Hematopoietic multipotent progenitor cell treated with erythropoietin and hydrocortisone succinate and interleukin-3 and kit ligand, for 6 days (in vitro differentiated cells): ENCODE results near the gene OTUD1.

Experiments used
- DNase-seq: peaks from one replicate; pipeline ENCODE4 v3.0.0-alpha.2; 2015

Gene OTUD1

GRCh38 chr10:23432166-23432565 is 6.7 kb upstream of the OTUD1 start:
- DNase-seq = peak; percentile 44

DNA sequence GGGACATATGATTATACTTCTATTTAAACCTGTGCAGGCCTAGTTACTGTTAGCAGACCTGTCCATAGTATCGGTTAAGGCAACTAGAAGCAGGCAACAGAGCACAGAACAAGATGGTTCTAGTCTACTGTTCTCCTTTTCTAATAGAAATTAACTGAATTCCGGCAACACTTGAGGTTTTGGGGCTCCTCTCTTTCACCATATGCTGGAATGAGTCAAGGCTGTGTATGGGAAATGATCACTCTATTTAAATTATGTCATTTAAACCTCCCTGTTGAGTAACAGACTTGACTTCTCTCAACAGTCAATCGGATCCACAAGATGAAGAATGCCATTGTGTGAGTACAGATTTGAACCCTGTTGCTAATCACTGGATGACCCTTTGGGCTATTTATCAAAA is 6.2 kb upstream of the OTUD1 start:
- no peak for DNase-seq

DNA sequence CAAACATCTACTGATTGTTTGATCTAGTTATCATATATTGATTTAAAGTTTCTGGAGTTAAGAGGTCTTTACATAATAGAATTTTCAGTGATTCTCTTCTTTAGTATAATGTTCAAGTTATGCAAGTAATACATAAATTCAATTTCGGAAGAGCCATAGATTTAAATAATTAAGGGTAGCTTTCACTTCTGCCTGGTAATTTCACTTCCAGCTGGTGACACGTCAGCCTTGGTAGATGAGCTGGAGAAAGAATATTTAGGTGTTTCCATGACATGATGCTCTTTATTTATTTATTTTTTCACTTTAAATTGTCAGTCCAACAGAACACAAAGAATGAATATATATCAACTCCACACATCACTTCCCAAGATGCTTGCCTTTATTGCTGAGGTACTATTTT is 5.2 kb upstream of the OTUD1 start:
- DNase-seq = no peak

DNA sequence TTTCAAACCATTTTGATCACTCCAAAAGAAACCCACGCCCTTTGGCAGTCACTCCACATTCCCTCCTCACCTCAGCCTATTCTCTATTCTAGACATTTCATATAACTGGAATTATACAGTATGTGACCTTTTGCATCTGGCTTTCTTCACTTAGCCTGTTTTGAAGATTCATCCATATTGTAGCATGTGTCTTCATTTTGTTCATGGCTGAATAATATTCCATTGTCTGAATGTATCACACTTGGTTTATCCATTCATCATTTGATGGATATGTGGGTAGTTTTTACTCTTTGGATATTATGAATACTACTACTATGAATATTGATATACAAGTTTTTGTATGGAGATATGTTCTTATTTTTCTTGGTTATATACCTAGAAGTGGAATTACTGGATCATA is 3.5 kb upstream of the OTUD1 start:
- DNase-seq = no peak

DNA sequence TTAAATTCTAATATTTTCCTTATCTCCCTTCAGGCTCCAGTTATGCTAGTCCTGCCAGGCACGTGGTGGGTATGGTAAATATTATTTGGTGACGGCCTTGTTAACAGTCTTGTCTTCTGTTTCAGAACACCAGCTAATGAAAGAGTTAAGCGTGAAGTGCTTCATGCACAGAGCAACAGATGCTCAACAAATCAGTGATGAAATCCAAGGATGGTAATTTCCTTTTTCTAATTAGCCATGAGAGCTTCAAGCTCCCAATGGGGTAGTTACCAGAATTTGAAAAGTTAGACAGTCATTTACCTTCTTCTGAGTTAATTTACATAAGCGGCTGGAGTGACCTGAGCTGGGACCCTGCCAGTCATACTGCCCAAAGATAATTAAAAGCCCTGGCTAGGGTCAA is 1.9 kb upstream of the OTUD1 start:
- DNase-seq = no peak

DNA sequence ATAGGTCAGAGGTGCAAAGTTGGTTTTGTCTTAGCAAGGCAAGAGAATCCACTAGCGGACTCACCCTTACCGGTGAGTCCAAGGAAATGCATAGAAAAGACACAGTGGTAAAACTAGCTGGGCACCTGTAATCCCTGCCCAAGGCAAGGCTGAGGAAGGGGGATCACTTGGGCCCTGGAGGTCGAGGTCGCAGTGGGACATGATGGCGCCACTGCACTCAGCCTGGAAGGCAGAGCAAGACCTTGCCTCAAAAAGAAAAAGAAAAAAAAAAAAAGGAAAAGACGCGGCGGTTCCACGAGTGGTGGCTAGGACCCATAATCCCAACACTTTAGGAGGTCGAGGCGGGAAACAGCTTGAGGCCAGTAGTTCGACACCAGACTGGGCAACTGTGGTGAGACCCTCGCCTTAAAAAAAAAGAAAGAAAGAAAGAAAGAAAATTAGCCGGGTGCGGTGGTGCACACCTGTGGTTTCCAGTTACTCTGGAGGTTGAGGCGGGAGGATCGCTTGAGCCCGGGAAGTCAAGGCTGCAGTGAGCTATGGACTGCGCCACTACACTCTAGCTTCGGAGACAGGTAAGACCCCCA is 820 bp upstream of the OTUD1 start:
- DNase-seq = no peak

- peak; percentile 20 for DNase-seq
Observed at GRCh38 chr10:23439452-23439960, 631 bp downstream of the OTUD1 start.

GRCh38 chr10:23439961-23440889 is 1.4 kb downstream of the OTUD1 start:
- DNase-seq = peak; percentile 36

DNA sequence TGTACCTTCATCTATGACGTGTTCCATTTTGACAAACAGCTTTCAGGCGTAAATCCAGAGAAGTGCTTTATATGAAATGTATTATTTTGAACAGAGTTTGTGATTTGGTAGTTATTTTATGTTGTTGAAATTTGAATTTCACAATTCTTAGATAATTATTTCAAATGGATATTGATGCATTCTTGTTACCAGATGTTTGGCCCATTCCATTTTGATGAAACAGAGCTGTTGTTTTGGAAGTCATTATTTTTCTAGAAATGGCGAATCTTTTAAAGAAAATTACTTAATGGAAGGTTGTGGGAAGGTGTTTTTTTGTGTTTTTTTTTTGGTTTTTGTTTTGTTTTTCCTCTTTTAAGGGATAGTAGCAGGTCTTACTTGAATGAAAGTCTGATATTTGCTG is 2.4 kb downstream of the OTUD1 start:
- no peak for DNase-seq

GRCh38 chr10:23442936-23443335 is 4.1 kb downstream of the OTUD1 start:
- DNase-seq = no peak

GRCh38 chr10:23445591-23445990 is 6.7 kb downstream of the OTUD1 start:
- no peak for DNase-seq

DNA sequence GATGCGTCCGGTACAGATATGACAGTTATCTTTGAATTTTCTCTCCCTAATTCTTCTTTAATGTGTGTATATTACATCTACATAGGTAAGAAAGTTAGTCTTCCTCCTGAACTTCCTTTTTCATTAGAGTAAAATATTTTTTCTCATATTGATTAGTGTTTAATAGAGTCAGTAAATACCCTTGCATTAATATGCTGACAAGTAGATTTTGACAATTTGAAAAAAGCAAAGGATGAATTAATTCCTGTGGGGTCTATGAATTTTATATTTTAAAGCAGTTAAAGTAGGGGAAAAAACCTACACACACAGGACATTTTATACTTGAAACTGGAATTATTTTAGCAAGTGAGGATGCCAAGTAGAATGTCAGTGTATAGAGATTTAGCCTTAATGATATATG is 9.4 kb downstream of the OTUD1 start:
- DNase-seq = no peak

DNA sequence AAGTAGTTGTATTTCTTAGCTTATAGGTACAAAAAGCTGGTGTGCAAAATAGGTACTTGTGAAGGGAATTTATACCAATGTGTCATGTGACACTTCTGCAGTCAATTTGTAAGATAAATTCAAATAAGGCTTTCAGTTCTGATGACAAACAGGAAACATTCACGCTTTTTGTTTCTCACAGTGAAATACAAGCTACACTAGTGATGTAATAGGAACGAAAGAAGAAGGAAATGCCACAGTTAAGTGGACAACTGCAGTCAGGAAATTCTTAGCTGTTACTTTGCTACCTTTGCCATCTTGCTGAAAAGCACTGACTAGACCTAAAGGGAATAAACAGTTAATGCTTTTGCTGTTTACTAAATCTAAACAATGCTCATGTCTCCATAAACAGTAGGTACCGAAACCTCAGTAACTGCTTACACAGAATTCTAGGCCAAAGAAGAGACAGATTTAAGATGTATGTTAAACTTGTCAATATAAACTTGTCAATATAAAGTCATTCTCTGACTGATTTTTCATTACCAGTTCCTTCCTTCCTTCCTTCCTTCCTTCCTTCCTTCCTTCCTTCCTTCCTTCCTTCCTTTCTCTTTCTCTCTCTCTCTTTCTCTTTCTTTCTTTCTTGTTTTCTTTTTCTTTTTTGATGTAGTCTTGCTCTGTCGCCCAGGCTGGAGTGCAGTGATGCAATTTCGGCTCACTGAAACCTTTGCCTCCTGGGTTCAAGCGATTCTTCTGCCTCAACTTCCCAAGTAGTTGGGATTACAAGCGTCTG is 10.1 kb downstream of the OTUD1 start:
- peak; percentile 12 for DNase-seq

DNA sequence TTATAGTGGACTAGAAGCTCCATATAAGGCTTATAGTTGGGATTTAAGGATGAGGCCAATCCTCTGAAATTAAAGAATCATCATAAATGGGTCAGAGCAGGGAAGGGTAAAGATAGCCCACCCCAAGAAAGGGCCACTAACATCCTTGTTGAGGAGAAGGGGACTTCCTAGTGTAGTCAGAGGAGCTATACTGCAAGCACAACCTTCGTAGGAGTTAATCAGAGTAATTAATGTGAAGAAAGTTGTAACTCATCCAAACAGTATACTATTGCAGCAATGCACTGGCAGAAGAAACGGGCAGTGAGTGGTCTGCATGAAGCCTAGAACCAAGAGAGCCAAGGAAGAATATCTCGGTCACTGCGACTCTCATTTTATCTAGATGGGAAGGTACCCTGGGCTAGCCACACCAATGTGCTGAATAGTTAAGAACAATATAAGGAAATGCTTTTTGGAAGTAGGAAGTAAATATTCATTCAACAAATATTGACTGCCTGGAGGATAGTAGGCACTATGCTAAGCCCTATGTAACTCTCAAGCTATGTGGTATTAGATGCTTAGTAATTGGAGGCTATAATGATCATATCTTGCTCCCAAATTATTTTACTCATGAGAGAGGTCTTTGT is 13.3 kb downstream of the OTUD1 start:
- no peak for DNase-seq

DNA sequence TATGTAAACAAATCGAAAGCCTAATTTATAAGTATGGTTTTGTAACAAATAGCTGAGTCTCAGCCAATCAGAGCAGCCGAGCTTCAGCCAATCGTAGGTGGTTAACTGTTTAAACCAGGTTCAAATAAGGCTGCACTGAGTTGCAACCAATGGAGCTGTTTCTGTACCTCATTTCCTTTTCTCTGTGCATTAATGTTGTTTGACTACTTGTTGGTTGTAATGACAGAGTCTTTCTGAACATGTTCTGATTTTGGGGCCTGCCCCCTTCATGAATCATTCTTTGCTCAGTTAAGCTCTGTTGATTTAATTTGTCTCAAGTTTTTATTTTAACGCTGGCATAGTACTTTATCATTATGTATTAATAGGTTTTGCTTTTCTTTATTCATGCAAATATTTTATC is 14.6 kb downstream of the OTUD1 start:
- DNase-seq = no peak

DNA sequence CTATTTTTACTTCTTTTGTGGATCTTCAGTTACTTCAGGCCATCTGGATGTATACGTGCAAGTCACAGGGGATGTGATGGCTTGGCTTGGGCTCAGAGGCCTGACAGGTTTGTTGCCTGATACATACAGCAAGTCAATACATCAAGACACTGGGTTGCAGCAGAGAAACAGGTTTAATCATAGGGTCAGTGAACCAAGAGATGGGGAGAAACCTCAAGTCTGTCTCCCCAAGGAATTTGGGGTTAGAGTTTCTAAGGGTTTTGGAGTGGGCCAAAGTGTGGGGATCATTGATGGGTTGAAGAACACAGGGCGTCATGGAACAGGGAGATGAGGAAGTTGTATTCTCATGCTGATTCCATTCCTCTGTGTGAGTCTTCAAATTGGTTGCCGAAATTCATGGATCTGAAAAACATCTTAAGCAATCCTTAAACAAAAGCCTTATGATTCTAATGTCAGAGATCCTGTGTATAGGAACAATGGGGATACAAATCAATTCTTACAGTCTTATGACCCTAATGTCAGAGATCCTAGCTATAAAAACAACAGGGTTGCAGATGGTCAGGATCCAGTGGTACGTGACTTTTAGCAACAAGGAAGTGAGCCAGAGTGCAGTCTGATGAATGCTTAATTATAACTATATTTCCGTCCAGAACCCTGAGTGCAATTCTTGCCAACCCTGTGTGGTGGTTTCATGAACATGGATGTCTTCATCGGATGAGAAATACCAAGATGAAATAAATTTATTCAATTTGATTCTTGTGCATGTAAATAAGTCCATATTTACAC is 18.9 kb downstream of the OTUD1 start:
- DNase-seq = no peak

DNA sequence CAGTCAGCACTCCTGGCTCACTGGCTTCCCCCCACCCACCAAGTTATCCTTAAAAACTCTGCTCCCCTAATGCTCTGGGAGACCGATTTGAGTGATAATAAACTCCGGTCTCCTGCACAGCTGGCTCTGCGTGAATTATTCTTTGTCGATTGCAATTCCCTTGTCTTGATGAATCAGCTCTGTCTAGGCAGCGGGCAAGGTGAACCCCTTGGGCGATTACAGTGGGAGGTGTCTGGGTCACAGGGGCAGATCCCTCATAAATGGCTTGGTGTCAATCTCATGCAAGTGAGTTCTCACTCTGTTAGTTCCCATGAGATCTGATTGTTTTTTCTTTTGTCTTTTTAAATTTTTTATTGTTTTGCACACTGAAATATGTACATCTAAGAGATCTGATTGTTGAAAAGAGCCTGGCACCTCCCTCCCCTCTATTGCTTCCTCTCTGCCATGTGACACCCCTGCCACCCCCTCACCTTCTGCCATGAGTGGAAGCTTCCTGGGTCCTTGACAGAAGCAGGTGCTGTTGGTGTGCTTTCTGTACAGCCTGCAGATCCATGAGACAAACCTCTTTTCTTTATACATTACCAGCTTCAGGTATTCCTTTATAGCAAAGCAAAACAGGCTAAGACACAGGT is 20.5 kb downstream of the OTUD1 start:
- DNase-seq = no peak

DNA sequence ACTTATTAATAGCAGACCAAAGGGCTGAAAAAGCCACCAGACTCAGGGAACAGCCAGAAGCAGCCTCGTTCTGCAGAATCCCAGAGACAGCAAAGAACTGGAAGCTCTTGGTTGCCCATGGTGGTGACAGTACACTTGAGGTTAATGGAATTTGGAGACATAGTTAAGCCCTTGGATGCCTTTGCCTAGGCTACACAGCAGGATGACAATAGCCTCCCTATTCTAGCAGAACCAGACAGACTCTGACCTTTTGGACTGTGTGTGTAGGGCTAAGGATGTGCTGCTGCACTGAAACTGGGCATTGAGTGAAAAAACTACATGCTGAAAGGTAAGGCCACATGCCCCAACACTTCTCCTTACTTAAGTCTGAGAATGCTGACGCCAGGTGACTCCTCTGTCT is 22.7 kb downstream of the OTUD1 start:
- no peak for DNase-seq

DNA sequence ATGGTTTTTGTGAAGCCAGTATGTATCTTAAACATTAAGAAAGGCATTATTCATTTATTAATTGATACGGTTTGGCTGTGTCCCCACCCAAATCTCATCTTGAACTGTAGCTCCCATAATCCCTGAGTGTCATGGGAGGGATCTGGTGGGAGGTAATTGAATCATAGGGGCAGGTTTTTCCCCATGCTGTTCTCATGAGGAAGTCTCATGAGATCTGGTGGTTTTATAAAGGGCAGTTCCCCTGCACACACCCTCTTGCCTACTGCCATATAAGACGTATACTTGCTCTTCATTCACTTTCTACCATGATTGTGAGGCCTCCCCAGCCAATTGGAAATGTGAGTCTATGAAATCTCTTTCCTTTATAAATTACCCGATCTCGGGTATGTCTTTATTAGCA is 28.1 kb downstream of the OTUD1 start:
- DNase-seq = no peak

- no peak for DNase-seq
Observed at GRCh38 chr10:23467548-23467947, 28.7 kb downstream of the OTUD1 start.

DNA sequence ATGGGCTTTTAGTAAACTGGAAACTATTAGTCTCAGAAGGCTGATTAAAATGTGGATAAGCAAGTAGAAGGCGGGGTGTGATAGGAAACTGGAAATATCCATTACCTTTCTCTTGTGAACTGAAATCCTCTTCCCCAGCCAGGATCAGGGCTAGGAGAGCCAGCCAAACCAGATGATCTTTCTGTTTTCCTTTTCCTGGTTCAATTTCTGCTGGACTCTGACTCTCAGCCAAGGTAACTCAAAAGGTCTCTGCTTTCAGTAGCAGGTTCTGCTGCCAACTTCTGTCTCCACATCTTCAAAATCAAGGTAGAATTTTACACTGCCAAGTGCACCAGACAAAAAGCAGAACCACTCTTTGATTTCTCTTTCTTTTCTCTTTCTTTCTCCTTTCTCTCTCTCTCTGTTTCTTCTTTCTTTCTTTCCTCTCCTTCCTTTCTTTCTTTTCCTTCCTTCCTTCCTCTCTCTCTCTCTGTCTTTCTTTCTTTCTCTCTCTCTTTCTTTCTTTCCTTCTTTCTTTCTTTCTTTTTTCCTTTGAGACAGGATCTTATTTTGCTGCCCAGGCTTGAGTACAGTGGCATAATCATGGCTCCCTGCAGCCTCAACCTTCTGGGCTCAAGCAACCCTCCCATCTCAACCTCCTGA is 30.8 kb downstream of the OTUD1 start:
- no peak for DNase-seq
